ENCODE results near the gene HBM.

HBM gene

GRCh38 chr16:130533-131173 is 35.1 kb upstream of the HBM start:
- no peak for DNase-seq
- TF ChIP-seq, protein P1, sequence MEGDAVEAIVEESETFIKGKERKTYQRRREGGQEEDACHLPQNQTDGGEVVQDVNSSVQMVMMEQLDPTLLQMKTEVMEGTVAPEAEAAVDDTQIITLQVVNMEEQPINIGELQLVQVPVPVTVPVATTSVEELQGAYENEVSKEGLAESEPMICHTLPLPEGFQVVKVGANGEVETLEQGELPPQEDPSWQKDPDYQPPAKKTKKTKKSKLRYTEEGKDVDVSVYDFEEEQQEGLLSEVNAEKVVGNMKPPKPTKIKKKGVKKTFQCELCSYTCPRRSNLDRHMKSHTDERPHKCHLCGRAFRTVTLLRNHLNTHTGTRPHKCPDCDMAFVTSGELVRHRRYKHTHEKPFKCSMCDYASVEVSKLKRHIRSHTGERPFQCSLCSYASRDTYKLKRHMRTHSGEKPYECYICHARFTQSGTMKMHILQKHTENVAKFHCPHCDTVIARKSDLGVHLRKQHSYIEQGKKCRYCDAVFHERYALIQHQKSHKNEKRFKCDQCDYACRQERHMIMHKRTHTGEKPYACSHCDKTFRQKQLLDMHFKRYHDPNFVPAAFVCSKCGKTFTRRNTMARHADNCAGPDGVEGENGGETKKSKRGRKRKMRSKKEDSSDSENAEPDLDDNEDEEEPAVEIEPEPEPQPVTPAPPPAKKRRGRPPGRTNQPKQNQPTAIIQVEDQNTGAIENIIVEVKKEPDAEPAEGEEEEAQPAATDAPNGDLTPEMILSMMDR (IDR thresholded peaks at IDR 0.05; ENCODE audit: low read depth, low read length), result no peak

GRCh38 chr16:132120-132519 is 33.7 kb upstream of the HBM start:
- TF ChIP-seq, protein P1 (IDR thresholded peaks at IDR 0.05; ENCODE audit: low read depth, low read length), result no peak
- no peak for DNase-seq

More at GRCh38 chr16:130533-131173, 35.1 kb upstream of the HBM start:
- Histone ChIP-seq H3K4me3 (ENCODE audit: low read depth, low read length) (no peak overlapping the region), H3K27me3 (ENCODE audit: insufficient read depth, low read depth, severe bottlenecking) (no peaks in the 10 kb centered on the region), H3K9me3 (ENCODE audit: severe bottlenecking) (no peaks in the 10 kb centered on the region), H3K27ac (no peak overlapping the region), H3K36me3 (peaks cover 2% of the 10 kb centered on the region; the same call in 1 of the 2 replicates)

DNA sequence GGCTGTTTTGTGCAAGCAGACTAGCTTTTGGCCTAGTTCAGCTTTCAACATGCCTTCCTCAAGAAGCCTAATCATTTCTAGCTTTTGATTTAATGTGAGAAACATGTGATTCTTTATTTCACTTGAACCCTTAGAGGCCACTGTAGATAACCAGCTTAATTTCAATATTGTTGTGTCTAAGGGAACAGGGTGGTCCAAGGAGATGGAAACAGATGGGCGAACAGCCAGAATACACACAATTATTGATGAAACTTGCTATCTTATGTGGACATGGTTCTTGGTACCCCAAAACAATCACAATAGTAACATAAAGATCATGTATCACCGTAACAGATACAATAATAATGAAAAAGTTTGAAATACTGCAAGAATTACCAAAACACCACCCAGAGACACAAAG is 32.1 kb upstream of the HBM start:
- Histone ChIP-seq H3K27ac (no peak overlapping the region), H3K4me3 (ENCODE audit: low read depth, low read length) (no peak overlapping the region), H3K9me3 (ENCODE audit: severe bottlenecking) (no peaks in the 10 kb centered on the region), H3K36me3 (peaks cover 5% of the 10 kb centered on the region), H3K27me3 (ENCODE audit: insufficient read depth, low read depth, severe bottlenecking) (no peaks in the 10 kb centered on the region)
- DNase-seq, result no peak
- TF ChIP-seq, protein P1 (IDR thresholded peaks at IDR 0.05; ENCODE audit: low read depth, low read length), result no peak

More at GRCh38 chr16:132120-132519, 33.7 kb upstream of the HBM start:
- H3K4me3 ChIP-seq (ENCODE audit: low read depth, low read length), result no peak overlapping the region
- peaks cover 5% of the 10 kb centered on the region for H3K36me3 ChIP-seq
- no peaks in the 10 kb centered on the region for H3K9me3 ChIP-seq (ENCODE audit: severe bottlenecking)
- no peaks in the 10 kb centered on the region for H3K27me3 ChIP-seq (ENCODE audit: insufficient read depth, low read depth, severe bottlenecking)
- no peak overlapping the region for H3K27ac ChIP-seq

GRCh38 chr16:138049-138417 is 27.7 kb upstream of the HBM start:
- H3K27me3 ChIP-seq (ENCODE audit: insufficient read depth, low read depth, severe bottlenecking), result no peaks in the 10 kb centered on the region
- TF ChIP-seq, protein P1 (IDR thresholded peaks at IDR 0.05; ENCODE audit: low read depth, low read length), result no peak
- peak overlapping the region; percentile 77 for H3K4me3 ChIP-seq (ENCODE audit: low read depth, low read length)
- peak overlapping the region; percentile 83 for H3K27ac ChIP-seq
- H3K36me3 ChIP-seq, result peaks cover 3% of the 10 kb centered on the region
- peak; percentile 34 for DNase-seq
- H3K9me3 ChIP-seq (ENCODE audit: severe bottlenecking), result no peaks in the 10 kb centered on the region

- no peak for DNase-seq
- H3K9me3 ChIP-seq (ENCODE audit: severe bottlenecking), result no peaks in the 10 kb centered on the region
Observed at GRCh38 chr16:140175-140857, 25.5 kb upstream of the HBM start.

More at GRCh38 chr16:140175-140857, 25.5 kb upstream of the HBM start:
- H3K36me3 ChIP-seq, result peaks cover 3% of the 10 kb centered on the region; the same call in 1 of the 2 replicates
- H3K27ac ChIP-seq, result no peak overlapping the region
- H3K4me3 ChIP-seq (ENCODE audit: low read depth, low read length), result no peak overlapping the region
- TF ChIP-seq, protein P1 (IDR thresholded peaks at IDR 0.05; ENCODE audit: low read depth, low read length), result no peak
- H3K27me3 ChIP-seq (ENCODE audit: insufficient read depth, low read depth, severe bottlenecking), result no peaks in the 10 kb centered on the region
